Gastrocnemius medialis (tissue), 4 donors: ENCODE measurements around the gene YARS2. TPM values are rescaled to one million over a fixed set of nuclear protein-coding genes. Genes with fewer than 3 reads are reported as not detected.

Source experiments
- ATAC-seq, 2 donors: fragments of 150-250 bp; one replicate each; pipeline ENCODE4 v1.9.1; 2016
- DNase-seq, 2 donors: peaks; one replicate each; pipeline ENCODE4 v3.0.0-alpha.2; 2019
- H3K27ac ChIP-seq, 4 donors: fragments of 200-600 bp; sonication (generic); 1 replicate in 1 of 4; 2 replicates in 3 of 4; pipeline ENCODE4 v1.5.1; 2016 to 2018; ENCODE audit warnings: mild to moderate bottlenecking in 2 of 4, moderate library complexity in 1 of 4
- H3K27me3 ChIP-seq, 3 donors: fragments of 200-600 bp; sonication (generic) in 2 of 3; 1 replicate in 1 of 3; 2 replicates in 2 of 3; pipeline versions ENCODE4 v1.5.1 to v1.6.0; 2016 to 2019; ENCODE audit warnings: mild to moderate bottlenecking in 1 of 3, moderate library complexity in 1 of 3
- H3K36me3 ChIP-seq, 2 donors: fragments of 200-600 bp; sonication (generic) in 1 of 2; one replicate each; pipeline ENCODE4 v1.5.1; 2017 to 2018
- H3K4me1 ChIP-seq, 2 donors: fragments of 200-600 bp; sonication (generic) in 1 of 2; one replicate each; pipeline ENCODE4 v1.5.1; 2016 to 2017; ENCODE audit warnings: mild to moderate bottlenecking in 2 of 2
- H3K4me3 ChIP-seq, 4 donors: fragments of 200-600 bp; sonication (generic) in 3 of 4; 1 replicate in 1 of 4; 2 replicates in 3 of 4; pipeline ENCODE4 v1.5.1; 2016 to 2019; ENCODE audit warnings: mild to moderate bottlenecking in 2 of 4
- H3K9me3 ChIP-seq, 3 donors: fragments of 200-600 bp; sonication (generic) in 2 of 3; 1 replicate in 1 of 3; 2 replicates in 2 of 3; pipeline ENCODE4 v1.5.1; 2016 to 2019
- CTCF ChIP-seq, 5 experiments: fragments of 450-650 bp in 3 of 5; fragments of 200-600 bp in 2 of 5; sonication (generic) in 2 of 5; IDR thresholded peaks in 4 of 5; conservative IDR thresholded peaks in 1 of 5; 1 replicate in 4 of 5; 2 replicates in 1 of 5; pipeline ENCODE4 v1.5.1; 2016 to 2019; ENCODE audit warnings: antibody characterized with exemption in 5 of 5, mild to moderate bottlenecking in 3 of 5, moderate library complexity in 3 of 5
- POLR2A ChIP-seq, 2 donors: fragments of 450-650 bp; IDR thresholded peaks; one replicate each; pipeline ENCODE4 v1.6.1; 2017; ENCODE audit warnings: antibody characterized with exemption in 2 of 2, mild to moderate bottlenecking in 2 of 2, moderate library complexity in 2 of 2
- in situ Hi-C, 4 donors: fragments of 200-750 bp; cut with MboI; loops; one replicate each; pipeline versions ENCODE4 v1.15.0 to v1.8.0; 2017; ENCODE audit warnings: low sequenced_read_pairs in 4 of 4
- intact Hi-C: fragments of 100-400 bp; cut with DNase I; formaldehyde crosslinking; loops from one replicate; pipeline ENCODE4 v1.15.1; 2023; ENCODE audit warnings: low total_unique reads
- total RNA-seq, 4 donors: library from RNA; depleted of rRNA; stranded (reverse); fragments of >200 nt; gene quantifications; one replicate each; pipeline versions ENCODE4 v1.1.0 to v1.2.3, GENCODE V29; 2016

The YARS2 gene
- total RNA-seq, 4 donors from 2014 or later, result 9.1 to 19.4 (median 13.9) TPM

GRCh38 chr12:32753605-32754004, 2.1 kb downstream of the YARS2 start:
- no peak for ATAC-seq
- Histone ChIP-seq H3K9me3 (no peaks in the 10 kb centered on the region), H3K27me3 (no peaks in the 10 kb centered on the region), H3K27ac (no peak overlapping the region), H3K4me3 (no peak overlapping the region), H3K4me1 (peaks cover 12 to 15% of the 10 kb centered on the region in 2 donors), H3K36me3 (peaks cover 2 to 49% of the 10 kb centered on the region in 2 donors)
- DNase-seq, result no peak
- intact Hi-C loops (loop anchor here (2.0 kb wide), 2 partner anchors 75 to 297 kb away; partner anchors contain the start of gene DNM1L), in situ Hi-C loops (loop anchor here in 2 of 4 donors (25.0 kb wide), 1 partner anchor 1459 kb away; no protein-coding TSS in a partner anchor)
- TF ChIP-seq POLR2A (IDR thresholded peaks at IDR 0.05) (no peak), CTCF (IDR thresholded peaks at IDR 0.05 in 4 of 5, conservative IDR thresholded peaks at IDR 0.05 in 1 of 5) (no peak)

DNA sequence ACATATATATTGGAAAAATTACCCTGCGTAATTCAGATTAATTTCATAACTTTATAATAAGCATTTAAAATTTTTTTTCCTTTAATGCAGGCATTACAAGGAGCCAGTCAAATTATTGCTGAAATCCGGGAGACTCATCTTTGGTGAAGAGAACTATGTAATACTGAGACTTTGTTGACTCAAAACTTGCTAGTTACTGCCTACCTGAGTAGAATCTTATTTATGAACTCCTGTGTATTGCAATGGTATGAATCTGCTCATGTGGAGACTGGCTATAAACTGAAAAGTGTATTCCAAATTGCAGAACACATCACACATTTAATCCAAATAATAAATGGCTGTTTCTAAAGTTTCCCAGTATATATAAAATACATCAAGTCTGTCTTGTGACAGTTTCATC, 12.4 kb downstream of the YARS2 start:
- H3K36me3 ChIP-seq, result peaks cover 4 to 87% of the 10 kb centered on the region in 2 donors

DNA sequence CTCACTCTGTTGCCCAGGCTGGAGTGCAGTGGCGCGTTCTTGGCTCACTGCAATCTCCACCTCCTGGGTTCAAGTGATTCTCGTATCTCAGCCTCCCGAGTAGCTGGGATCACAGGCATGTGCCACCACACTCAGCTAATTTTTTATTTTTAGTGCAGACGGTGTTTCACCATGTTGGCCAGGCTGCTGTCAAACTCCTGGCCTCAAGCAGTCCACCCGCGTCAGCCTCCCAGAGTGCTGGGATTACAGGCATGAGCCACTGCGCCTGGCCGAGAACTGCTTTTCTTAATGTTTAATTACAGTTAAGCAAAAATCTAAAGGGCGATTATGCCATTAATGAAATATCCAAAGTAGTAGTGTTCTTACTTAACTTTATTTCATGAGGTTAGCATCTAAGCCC, 13.6 kb downstream of the YARS2 start:
- in situ Hi-C loops (no loop called here), intact Hi-C loops (no loop called here)
- H3K4me1 ChIP-seq, result no peaks in the 10 kb centered on the region
- no peak overlapping the region for H3K27ac ChIP-seq
- H3K36me3 ChIP-seq, result peaks cover 4 to 87% of the 10 kb centered on the region in 2 donors
- no peaks in the 10 kb centered on the region for H3K27me3 ChIP-seq
- H3K4me3 ChIP-seq, result no peak overlapping the region
- DNase-seq (no peak), ATAC-seq (no peak)
- TF ChIP-seq POLR2A (IDR thresholded peaks at IDR 0.05), result no peak
- no peak for TF ChIP-seq CTCF (IDR thresholded peaks at IDR 0.05 in 4 of 5, conservative IDR thresholded peaks at IDR 0.05 in 1 of 5)
- no peaks in the 10 kb centered on the region for H3K9me3 ChIP-seq

More for the DNA sequence above, 12.4 kb downstream of the YARS2 start:
- in situ Hi-C loops (no loop called here), intact Hi-C loops (no loop called here)
- ATAC-seq, result no peak
- no peak for DNase-seq
- Histone ChIP-seq H3K4me1 (no peaks in the 10 kb centered on the region), H3K9me3 (no peaks in the 10 kb centered on the region), H3K27ac (no peak overlapping the region), H3K4me3 (no peak overlapping the region), H3K27me3 (no peaks in the 10 kb centered on the region)
- TF ChIP-seq POLR2A (IDR thresholded peaks at IDR 0.05) (no peak), CTCF (IDR thresholded peaks at IDR 0.05 in 4 of 5, conservative IDR thresholded peaks at IDR 0.05 in 1 of 5) (no peak)

GRCh38 chr12:32739279-32739678, 16.4 kb downstream of the YARS2 start:
- Histone ChIP-seq H3K36me3 (peaks cover 4 to 82% of the 10 kb centered on the region in 2 donors), H3K27ac (no peak overlapping the region), H3K4me1 (no peaks in the 10 kb centered on the region), H3K9me3 (no peaks in the 10 kb centered on the region), H3K4me3 (no peak overlapping the region), H3K27me3 (no peaks in the 10 kb centered on the region)
- intact Hi-C loops, result no loop called here
- TF ChIP-seq POLR2A (IDR thresholded peaks at IDR 0.05), result no peak
- TF ChIP-seq CTCF (IDR thresholded peaks at IDR 0.05 in 4 of 5, conservative IDR thresholded peaks at IDR 0.05 in 1 of 5), result no peak
- ATAC-seq, result no peak
- in situ Hi-C loops, result no loop called here
- no peak for DNase-seq

DNA sequence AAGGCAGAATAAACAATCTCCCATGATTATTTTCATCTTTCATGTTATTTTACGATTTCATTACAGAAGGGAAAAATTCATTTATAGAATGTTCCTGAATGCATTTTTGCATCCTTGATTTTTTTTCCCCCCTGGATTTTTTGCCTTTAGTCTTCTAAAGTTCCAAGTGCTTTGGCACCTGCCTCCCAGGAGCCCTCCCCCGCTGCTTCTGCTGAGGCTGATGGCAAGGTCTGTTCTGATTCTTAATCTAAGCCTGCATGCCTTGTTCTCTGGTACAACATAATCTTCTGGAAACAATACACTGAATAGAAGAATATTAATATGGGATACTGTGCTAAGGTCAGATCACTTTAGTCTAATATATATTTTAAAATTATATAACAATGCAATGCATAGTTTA, 18.0 kb downstream of the YARS2 start:
- no peak for TF ChIP-seq CTCF (IDR thresholded peaks at IDR 0.05 in 4 of 5, conservative IDR thresholded peaks at IDR 0.05 in 1 of 5)
- no peak for TF ChIP-seq POLR2A (IDR thresholded peaks at IDR 0.05)
- Histone ChIP-seq H3K4me3 (no peak overlapping the region), H3K4me1 (no peaks in the 10 kb centered on the region), H3K27me3 (no peaks in the 10 kb centered on the region), H3K9me3 (no peaks in the 10 kb centered on the region), H3K36me3 (peaks cover 0 to 83% of the 10 kb centered on the region in 2 donors), H3K27ac (no peak overlapping the region)
- in situ Hi-C loops (no loop called here), intact Hi-C loops (no loop called here)
- DNase-seq (no peak), ATAC-seq (no peak)
